Superior temporal gyrus (tissue), 1 donor: ENCODE measurements around the gene PLA2G6.
"Not testable (repeated sequence)": the region's sequence is repeated elsewhere in the genome, so short reads cannot be mapped to it uniquely, and the experiment has no call there.

Experiments used
- DNase-seq: peaks from one replicate; pipeline ENCODE4 v3.0.0-alpha.2; 2016; ENCODE audit errors: extremely low spot score

Gene PLA2G6

DNA sequence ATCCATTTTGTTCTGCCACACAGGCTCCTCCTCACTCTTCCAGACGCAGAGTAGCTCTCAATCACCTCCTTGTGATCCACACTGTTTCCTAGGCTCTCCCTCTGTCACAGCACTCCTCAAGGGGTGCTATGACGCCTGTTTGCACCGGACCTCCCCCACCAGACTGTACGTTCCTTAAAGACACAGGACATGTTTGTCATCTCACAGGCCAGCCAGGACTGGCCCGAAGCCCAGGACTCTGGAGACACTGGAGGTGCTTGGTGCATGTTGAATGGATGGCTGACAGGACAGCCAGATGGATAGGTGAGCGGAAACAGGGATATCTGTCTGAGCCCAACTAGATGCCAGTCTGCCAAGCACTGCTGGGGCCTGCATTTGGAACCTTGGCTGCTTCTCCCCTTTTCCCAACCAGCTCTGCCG is 13.6 kb downstream of the PLA2G6 start:
- no peak for DNase-seq

DNA sequence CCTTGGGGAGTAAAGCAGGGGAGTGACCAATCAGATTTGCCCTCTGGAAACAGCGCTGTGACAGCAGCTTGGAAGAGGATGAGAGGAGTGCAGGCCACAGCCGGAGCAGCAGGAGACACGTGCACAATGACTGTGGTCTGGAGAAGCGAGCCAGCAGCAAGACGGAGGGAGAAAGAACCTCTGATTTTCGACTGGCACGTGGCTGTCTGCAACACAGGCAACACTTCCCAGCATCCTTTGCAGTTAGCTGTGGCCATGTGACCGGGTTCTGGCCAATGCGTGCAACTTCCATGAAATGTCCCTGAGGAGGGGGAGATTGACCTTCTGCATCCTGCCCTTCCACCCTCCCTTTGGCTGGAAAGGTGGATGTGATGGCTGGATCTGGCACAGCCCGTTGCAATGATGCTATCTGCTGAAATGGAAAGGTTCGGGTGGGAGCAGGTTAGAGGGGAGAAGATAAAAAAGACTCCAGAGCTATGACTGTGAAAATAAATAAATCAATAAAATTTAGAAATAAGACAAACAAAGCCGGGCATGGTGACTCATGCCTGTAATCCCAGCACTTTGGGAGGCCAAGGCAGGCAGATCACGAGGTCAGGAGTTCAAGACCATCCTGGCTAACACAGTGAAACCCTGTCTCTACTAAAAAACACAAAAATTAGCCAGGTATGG is 15.6 kb downstream of the PLA2G6 start:
- no peak for DNase-seq

DNA sequence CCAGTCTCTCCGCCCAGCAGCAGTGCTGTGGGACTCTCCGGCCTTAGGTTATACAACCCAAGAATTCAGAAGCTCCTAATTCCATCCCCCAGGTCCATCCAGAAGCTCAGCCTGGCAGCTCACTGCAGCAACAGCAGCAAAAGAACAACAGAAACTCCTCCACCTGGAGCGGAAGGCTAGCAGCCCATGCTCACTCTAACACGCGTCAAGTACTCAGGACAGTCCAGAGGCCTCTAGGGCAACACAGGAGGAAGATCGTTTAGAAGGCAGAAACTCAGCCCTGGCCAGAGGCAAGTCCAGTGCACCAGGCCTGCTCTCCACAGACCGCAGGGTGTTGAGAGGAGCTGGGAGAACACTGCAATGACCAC is 17.1 kb downstream of the PLA2G6 start:
- DNase-seq: no peak

DNA sequence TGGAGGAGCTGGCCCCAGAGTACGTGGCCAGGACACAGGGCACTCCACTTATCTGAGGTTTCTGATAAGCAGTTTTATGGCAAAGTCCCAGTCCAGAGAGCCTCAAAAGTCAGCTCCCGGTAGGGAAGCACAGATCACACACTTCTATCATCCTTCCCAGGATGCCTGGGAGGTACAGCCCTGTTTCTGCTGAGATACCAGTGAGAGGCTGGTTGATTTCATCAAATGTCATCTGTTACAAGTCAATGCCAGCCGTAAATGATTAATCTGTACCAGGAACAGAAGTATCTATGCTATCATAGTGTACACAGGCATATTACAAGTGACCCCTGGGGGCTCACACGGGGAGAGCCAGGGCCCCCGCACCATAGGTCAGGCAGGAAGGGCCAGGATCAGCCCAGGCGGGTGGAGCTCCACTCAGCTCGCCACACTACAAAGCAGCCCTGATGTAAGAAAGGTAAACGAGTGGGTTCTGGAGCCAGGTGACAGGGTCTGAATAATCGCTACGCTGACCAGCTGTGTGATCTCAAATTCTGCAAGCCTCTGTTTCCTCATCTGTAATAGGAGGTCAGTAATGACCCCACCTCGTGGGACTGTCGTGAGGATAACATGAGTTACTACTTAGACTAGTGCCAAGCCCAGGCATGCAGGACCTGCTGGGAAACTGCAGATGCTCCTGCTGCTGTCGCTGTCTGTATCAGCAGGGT is 17.6 kb downstream of the PLA2G6 start:
- DNase-seq: no peak

DNA sequence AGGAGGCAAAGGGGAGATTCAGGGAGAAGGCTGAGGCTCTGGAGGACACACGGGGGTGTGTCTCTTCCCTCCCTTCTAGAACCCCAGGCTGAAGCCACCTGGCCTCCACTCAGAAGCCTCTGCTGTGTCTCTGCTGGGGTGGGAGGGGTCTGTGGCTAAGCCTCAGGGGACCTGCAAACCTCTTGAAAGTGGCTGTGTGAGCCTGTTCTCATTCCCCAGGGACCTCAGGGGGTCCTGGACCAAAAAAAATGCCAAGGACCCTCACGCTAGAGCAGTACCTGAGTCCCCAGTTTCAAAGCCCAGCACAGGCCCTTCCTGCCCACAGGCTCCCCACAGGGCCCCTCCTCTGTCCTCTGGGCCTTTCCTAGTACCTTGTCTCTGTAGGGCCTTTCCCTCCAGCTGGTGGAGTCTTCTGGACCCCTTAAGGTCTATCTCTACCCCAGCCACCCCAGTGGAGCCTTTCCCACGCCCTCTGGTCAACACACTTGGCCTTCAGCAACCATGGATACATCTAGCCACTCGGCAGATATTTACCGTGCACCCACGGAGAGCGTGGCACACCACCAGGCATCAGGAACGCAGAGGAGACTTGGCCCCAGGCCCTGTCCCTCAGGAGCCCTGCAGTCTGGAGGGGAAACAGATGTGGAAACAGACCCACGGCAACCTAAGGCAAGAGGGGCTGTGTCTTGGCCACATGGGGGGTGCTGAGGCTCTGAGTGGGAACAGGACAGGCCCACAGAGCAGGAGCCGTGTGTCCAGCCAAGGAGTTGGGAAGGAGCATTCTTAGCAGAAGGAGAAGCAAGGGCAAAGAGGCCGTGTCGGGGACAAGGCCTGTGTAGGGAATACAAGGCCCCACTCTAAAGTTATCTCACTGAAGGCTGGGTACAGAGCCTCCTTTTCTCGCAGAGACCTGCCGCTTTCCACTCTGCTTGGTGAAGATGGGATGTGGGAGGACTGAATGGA is 18.5 kb downstream of the PLA2G6 start:
- no peak for DNase-seq

DNA sequence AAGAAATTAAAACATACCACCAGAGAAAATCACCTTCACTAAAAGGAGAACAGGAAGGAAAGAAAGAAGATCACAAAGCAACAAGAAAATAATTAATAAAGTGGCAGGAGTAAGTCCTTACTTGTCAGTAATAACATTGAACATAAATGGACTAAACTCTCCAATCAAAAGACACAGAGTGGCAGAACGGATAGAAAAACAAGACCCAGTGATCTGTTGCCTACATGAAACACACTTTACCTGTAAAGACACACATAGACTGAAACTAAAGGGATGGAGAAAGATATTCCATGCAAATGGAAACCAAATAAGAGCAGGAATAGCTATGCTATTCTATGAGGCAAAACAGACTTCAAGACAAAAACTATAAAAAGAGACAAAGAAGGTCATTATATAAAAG is 25.9 kb downstream of the PLA2G6 start:
- no peak for DNase-seq

DNA sequence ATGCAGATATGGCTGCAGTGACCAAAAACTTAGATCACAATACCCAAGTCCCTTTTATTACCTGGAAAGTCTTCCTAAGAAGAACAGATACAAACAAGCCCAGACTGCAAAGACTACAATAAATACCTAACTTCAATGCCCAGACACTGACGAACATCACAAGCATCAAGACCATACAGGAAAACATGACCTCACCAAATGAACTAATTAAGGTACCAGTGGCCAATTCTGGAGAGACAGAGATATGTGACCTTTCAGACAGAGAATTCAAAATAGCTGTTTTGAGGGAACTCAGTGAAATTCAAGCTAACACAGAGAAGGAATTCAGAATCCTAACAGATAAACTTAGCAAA is 27.1 kb downstream of the PLA2G6 start:
- not testable (repeated sequence) for DNase-seq

DNA sequence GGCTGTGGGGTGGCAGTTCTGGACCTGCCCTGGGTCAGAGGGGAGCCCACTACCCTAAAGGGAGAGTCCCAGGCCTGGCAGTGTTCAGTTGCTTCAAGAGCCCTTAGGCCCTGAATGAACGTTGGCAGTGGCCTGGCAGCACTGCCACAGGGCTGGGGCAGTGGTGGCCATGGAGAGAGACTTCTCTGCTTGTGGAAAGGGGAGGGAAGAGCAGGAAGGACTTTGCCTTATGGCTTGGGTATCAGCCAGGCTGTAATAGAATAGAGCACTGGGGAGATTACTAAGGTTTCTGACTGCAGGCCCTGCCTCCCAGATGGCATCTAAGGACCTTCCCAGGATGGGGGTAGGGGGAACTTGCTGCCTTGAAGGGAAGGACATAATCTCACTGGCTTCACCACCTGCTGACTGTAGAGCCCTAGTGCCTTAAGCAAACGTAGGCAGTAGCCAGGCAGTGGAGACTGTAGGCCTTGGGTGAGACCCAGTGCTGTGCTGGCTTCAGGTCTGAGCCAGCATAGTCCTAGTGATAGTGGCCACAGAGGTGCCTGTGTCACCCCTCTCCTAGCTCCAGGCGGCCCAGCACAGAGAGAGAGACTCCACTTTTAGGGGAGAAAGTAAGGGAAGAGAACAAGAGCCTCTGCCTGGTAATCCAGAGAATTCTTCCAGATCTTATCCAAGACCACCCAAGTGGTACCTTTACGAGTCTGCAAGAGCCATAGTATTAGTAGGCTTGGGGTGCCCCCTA is 27.6 kb downstream of the PLA2G6 start:
- no peak for DNase-seq

DNA sequence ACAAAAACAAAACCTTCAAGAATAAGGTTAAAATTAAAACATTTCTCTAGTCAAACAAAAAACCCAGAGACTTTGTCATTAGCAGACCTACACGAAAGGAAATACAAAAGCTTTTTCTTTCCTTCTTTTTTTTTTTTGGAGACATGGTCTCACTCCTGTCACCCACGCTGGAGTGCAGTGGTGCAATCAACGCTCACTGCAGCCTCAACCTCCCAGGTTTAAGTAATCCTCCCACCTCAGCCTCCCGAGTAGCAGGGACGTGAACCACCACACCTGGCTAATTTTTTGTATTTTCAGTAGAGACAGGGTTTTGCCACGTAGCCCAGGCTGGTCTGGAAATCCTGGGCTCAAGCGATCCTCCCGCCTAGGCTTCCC is 30.5 kb downstream of the PLA2G6 start:
- DNase-seq: no peak

DNA sequence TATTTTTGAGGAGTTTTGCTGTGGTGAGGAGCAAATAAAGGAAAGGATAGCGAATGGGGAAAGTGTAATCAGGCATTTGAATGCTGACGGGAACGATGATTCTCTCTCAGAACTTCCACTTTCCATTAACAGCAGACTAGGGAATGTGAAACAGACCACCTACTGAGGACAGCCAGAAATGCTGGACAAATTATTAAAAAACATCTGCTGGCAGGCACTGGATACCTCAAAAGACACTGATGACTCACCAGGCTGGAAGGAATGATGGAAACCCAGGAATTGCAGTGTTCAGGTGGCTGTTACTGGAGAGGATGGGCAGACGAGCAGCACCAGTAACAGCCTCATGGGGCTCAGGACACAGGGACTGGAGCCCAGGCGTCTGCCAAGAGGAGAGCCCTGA is 33.4 kb downstream of the PLA2G6 start:
- no peak for DNase-seq

DNA sequence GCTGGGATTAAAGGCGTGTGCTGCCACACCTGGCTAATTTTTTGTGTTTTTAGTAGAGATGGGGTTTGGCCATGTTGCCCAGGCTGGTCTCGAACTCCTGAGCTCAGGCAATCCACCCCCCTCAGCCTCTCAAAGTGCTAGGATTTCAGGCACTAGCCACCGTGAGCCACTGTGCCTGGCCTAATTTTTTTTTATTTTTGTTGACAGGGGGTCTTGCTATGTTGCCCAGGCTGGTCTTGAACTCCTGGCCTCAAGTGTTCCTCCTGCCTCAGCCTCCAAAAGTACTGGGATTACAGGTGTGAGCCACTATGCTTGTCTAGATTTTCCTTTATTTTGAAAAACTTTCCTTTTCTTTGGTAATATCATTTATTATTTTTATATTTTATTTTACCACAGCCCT is 35.5 kb downstream of the PLA2G6 start:
- not testable (repeated sequence) for DNase-seq

DNA sequence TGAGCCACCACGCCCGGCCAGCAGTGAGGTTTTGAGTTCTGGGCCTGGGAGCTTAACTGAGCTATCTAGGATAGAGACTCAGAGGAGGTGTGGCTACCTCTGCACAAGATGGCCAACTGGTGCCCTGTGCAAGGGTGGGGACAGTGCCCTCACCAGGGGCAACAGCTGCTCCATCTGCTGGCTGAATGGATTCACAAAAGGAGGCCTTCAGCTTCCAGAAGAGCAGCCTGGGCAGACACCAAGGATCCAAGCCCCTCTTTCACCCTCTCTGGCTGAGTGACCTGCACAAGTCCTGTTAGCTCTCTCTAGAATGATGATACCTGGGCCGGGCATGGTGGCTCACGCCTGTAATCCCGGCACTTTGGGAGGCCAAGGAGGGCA is 37.6 kb downstream of the PLA2G6 start:
- DNase-seq: no peak

DNA sequence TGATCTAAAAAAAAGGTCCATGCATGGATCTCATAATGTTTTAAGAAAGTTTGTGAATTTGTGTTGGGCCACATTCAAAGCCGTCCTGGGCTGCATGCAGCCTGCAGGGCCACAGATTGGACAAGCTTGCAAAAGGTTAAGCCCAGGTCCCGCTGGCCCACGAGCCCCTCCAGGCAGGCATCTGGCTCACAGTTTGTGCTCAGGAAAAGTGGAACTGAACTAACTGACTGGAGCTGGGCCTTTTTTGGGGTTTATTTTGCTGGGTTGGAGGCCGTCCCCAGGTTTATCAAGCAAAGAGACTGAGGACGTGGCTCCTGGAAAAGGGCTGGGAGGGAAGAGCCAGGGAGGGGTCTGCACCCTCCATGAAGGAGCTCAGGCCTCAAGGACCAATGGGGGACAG is 39.0 kb downstream of the PLA2G6 start:
- no peak for DNase-seq

DNA sequence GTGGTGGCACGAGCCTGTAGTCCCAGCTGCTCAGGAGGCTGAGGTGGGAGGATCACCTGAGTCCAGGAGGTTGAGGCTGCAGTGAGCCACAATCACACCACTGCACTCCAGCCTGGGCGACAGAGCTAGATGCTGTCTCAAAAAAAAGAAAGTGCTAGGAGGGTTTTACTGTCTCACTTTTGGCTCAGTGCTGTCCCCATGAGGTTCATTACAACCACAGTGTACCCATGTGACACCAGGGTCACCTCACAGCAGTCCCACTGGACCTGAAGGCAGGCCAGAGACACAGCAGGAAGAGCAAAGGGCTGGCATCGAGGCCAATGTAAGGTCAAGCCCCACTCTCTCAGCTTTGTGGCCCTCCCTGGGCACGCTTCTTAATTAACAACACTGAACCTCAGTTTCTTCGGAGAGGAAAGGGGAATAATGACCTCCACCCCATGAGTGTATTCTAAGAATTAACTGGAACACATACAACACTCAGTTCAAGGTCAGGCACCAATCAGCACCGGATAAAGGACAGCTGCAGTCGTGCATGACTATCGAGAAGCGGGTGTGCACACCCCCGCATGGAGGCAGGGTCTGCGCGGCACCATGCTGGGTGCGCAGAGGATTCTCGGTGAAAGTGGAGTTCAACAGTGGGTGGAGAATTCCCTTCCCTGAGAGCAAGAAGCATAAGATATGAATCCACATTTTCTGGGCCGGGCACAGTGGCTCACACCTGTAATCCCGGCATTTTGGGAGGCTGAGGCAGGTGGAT is 40.2 kb downstream of the PLA2G6 start:
- no peak for DNase-seq

DNA sequence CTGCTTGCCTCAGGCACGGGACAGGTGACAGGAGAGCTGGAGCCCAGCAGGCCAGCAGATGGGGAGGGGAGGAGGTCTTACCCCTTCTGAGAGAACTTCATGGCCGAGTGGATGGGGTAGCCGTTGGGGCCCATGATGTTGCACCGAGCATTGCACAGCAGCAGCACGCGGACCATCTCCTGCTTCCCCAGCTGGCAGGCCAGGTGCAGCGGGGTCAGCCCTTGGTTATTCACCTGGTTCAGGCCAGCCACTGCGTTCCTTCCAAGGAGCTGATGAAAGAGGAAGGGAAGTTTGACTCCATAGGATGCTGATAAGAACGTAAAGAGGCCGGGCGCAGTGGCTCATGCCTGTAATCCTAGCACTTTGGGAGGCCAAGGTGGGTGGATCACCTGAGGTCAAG is 41.7 kb downstream of the PLA2G6 start:
- DNase-seq: no peak

DNA sequence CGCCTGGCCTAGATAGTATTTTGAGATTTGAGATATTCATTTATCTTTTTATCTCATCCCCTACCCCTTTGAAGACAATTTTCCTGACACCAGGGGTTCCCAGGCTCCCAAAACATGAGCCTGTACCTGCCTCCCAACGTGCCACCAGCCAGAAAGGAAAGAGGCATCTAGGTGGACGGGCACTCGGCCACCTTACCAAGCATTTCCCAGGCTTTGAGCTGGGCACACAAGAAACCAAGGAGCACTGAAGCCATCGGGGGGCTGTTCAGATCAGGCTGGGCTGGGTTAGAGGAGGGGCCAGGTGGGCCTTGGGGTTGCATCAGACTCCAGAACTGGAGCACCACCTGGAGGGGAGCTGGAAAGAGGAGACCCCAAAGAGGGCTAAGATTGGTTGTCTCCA is 42.7 kb downstream of the PLA2G6 start:
- DNase-seq: no peak

DNA sequence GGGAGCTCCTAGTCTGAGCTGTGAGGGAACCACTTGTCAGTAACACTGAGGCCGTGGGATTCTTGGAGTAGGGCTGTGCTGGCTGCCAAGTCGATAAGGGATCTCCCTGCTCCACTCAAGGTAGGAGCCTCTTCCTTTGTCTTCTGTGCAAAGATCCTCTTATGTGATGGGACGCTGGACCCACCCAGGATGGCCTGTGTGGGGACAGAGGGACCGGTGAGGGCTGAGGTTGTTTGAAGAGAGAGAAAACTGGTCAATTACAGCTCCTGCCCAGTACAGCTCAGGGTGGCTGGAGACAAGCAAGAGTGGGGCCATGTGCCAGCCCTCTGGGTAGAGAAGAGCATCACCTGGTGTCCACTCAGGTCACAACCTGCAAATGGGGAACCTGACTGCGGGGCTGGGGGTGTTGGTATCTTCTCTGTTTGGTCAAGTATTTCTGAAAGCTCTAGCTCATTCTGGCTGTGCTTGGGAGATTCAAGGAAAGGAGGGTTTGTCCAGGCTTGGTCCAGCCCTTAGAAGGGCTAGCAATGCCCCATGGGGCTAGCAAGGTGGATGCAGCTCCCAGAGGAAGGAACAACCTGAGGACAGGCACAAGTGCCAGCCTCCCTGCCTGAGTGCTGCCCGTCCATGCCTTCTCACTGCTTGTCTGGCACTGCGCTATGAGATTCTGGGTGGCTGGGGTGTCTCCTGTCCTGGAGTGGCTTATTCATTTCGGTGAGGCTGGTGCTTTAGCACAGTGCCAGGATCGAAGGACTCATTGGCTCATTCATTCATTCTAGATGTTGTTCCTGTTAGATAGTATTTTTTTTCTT is 43.5 kb downstream of the PLA2G6 start:
- no peak for DNase-seq

DNA sequence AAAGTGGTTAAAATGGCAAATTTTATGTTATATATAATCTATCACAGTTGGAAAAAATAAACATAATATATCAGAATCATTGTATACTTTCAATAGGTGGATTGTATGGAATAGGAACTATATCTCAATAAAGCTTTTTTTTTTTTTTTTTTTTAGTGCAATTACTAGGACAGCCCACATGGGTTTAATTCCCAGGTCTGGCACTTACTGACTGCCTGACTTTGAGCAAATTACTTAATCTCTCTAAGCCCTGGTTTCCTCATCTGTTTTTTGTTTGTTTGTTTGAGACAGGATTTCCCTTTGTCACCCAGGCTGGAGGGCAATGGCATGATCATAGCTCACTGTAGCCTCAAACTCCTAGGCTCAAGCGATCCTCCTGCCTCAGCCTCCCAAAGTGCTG is 45.0 kb downstream of the PLA2G6 start:
- no peak for DNase-seq

DNA sequence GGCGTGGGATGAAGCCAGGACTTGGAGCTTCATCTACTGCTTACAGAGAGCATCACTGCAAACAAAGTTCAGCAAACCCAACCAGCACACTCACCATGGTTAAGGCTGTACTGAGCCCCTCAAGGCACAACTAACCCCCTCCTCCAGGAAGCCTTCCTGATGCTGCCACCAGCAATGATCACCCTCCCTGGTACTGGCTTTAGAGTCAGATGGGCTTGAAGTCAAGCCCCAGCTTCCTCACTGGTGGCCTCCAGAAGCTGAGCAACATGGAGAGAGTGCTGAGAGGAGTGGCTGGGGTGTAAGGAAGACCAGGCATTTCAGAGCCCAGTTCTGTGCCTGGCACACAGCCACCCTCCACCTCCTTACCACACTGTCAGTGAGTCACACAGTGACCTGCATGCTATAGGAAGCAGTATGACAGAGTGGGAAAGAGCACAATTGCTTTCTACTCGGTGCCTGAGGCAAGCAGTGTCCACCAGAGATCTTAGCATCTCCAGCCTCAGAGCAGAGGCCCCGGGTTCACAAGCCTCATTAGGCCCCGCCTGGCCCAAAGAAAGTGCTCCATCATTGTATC is 46.4 kb downstream of the PLA2G6 start:
- DNase-seq: peak; percentile 26

DNA sequence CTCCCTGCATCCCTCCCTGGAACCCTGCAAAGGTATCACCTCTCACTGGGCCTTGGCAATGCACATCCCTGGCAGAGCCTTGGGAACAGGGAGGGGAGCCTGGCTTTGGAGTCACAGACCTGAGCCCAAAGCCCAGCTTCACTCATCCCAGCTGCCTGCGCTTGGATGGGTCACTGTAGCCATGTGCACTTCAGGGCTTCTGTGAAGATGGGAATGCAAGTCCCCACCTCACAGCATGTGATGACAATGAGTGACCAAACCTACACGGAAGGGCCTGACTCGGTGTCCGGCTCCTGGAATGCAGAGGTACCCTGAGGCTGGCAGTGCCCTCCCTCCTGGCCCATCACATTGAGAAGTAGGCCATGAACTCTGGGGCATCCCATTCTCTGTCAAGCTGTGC is 48.3 kb downstream of the PLA2G6 start:
- DNase-seq: no peak
